ENCODE measurements around the gene EPB41L2. TPM values are rescaled to one million over a fixed set of nuclear protein-coding genes. Genes with fewer than 3 reads are reported as not detected.

The EPB41L2 gene
- total RNA-seq, 1 experiment from 2014 or later: 181 TPM

DNA sequence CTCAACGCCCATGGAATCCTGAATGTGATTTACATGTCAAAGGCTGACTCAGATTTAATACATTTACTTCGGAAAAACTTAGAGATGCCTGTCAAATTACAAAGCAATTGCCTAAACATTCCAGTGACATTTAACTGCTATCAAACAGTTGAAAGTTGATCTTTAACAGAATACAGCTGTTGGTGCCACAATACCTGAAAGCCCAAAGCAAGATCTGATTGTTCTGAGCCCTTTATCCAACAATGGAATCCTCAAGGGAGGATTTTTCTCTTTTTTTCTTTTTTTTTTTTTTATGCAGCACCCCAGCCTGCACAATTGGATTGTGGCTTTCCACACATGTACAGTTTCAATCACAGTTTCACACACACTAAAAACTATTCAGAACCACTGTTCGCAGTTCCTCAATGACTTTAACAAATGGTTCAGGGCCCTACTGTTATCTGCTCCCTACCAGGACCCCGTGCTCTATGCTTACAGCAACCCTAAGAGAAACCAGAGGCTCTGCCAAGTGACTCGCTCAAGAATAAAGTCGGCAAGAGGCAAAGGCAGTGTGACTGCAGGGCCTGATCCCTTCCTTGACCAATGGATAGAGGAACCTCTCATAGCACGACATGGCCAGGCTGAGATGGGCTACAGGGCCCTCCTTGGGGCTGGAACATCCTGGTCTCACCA is 33.3 kb downstream of the EPB41L2 start:
- no TSS peak for BruUV-seq (replicated peaks)
- H3K4me3 ChIP-seq (ENCODE audit: low read depth, low read length, poor library complexity, severe bottlenecking): no peak overlapping the region
- ChIA-PET CTCF (no interaction called here), POLR2A (ENCODE audit: low non-redundant PET) (no interaction called here)
- H3K27ac ChIP-seq (ENCODE audit: low read depth, low read length, poor library complexity, severe bottlenecking): peak overlapping the region; percentile 46
- no peaks in the 10 kb centered on the region for H3K9me3 ChIP-seq (ENCODE audit: low read depth, low read length, poor library complexity, severe bottlenecking)
- no peak for TF ChIP-seq EZH2 (IDR thresholded peaks at IDR 0.05; ENCODE audit: borderline replicate concordance, low read depth, low read length, poor library complexity, severe bottlenecking)
- TF ChIP-seq, protein P1, sequence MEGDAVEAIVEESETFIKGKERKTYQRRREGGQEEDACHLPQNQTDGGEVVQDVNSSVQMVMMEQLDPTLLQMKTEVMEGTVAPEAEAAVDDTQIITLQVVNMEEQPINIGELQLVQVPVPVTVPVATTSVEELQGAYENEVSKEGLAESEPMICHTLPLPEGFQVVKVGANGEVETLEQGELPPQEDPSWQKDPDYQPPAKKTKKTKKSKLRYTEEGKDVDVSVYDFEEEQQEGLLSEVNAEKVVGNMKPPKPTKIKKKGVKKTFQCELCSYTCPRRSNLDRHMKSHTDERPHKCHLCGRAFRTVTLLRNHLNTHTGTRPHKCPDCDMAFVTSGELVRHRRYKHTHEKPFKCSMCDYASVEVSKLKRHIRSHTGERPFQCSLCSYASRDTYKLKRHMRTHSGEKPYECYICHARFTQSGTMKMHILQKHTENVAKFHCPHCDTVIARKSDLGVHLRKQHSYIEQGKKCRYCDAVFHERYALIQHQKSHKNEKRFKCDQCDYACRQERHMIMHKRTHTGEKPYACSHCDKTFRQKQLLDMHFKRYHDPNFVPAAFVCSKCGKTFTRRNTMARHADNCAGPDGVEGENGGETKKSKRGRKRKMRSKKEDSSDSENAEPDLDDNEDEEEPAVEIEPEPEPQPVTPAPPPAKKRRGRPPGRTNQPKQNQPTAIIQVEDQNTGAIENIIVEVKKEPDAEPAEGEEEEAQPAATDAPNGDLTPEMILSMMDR (conservative IDR thresholded peaks at IDR 0.05; ENCODE audit: low read depth, low read length): no peak
- no peaks in the 10 kb centered on the region for H3K27me3 ChIP-seq (replicated peaks; ENCODE audit: insufficient read depth, low read depth, low read length, poor library complexity)
- H3K36me3 ChIP-seq (ENCODE audit: insufficient read depth, low read length, poor library complexity, severe bottlenecking): no peaks in the 10 kb centered on the region
- peaks cover 29% of the 10 kb centered on the region for H3K4me1 ChIP-seq (ENCODE audit: insufficient read depth, low read length, poor library complexity, severe bottlenecking)
- intact Hi-C loops (cut with micrococcal nuclease; ENCODE audit: unreplicated experiment): no loop called here
- peak; percentile 72 for DNase-seq (ENCODE audit: low spot score)

DNA sequence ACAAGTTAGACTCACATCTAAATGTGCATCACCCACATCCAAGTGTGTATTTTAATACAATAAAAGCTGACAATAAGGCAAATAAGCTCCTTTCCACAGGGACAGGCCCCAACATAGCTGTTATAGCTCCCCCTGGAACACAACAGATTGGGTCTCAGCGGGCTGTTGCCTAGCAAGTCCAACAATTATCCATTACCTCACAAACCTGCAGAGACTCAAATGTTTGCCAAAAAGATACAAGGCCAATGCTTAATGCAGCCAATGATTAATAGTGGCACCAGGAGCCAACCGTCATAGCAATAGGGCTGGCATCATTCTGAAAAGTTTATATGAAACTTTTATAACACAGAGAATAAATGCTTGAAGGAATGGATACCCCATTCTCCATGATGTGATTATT is 35.7 kb downstream of the EPB41L2 start:
- BruUV-seq (replicated peaks): no TSS peak
- Histone ChIP-seq H3K9me3 (ENCODE audit: low read depth, low read length, poor library complexity, severe bottlenecking) (no peaks in the 10 kb centered on the region), H3K36me3 (ENCODE audit: insufficient read depth, low read length, poor library complexity, severe bottlenecking) (no peaks in the 10 kb centered on the region), H3K27me3 (replicated peaks; ENCODE audit: insufficient read depth, low read depth, low read length, poor library complexity) (no peaks in the 10 kb centered on the region), H3K27ac (ENCODE audit: low read depth, low read length, poor library complexity, severe bottlenecking) (no peak overlapping the region), H3K4me3 (ENCODE audit: low read depth, low read length, poor library complexity, severe bottlenecking) (no peak overlapping the region), H3K4me1 (ENCODE audit: insufficient read depth, low read length, poor library complexity, severe bottlenecking) (peaks cover 29% of the 10 kb centered on the region)
- DNase-seq (ENCODE audit: low spot score): no peak
- POLR2A ChIA-PET (ENCODE audit: low non-redundant PET): no interaction called here
- TF ChIP-seq, protein P1 (conservative IDR thresholded peaks at IDR 0.05; ENCODE audit: low read depth, low read length): no peak
- no peak for TF ChIP-seq EZH2 (IDR thresholded peaks at IDR 0.05; ENCODE audit: borderline replicate concordance, low read depth, low read length, poor library complexity, severe bottlenecking)
- intact Hi-C loops (cut with micrococcal nuclease; ENCODE audit: unreplicated experiment): no loop called here
- CTCF ChIA-PET: no interaction called here

DNA sequence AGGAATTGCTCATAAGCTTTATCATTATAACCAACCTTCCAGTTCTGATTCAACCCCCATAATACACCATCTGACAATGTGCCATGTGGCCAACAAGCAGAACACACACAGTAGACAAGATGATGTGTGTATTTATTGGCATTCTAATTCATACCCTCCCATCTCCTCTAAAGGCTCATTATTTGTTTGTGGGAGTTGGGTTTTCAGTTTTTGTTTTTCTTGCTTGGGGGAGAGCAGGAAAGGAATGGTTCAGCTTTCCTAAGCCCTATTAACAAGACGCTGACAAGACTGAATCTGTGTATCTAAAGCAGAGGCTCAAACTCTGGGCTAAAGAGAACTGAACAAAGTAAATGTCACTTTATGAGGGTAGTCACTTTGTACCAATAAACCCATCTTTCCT is 36.8 kb downstream of the EPB41L2 start:
- POLR2A ChIA-PET (ENCODE audit: low non-redundant PET): no interaction called here
- no peaks in the 10 kb centered on the region for H3K36me3 ChIP-seq (ENCODE audit: insufficient read depth, low read length, poor library complexity, severe bottlenecking)
- no peak overlapping the region for H3K27ac ChIP-seq (ENCODE audit: low read depth, low read length, poor library complexity, severe bottlenecking)
- intact Hi-C loops (cut with micrococcal nuclease; ENCODE audit: unreplicated experiment): no loop called here
- DNase-seq (ENCODE audit: low spot score): no peak
- H3K9me3 ChIP-seq (ENCODE audit: low read depth, low read length, poor library complexity, severe bottlenecking): no peaks in the 10 kb centered on the region
- TF ChIP-seq EZH2 (IDR thresholded peaks at IDR 0.05; ENCODE audit: borderline replicate concordance, low read depth, low read length, poor library complexity, severe bottlenecking): no peak
- no TSS peak for BruUV-seq (replicated peaks)
- H3K4me3 ChIP-seq (ENCODE audit: low read depth, low read length, poor library complexity, severe bottlenecking): no peak overlapping the region
- no peaks in the 10 kb centered on the region for H3K27me3 ChIP-seq (replicated peaks; ENCODE audit: insufficient read depth, low read depth, low read length, poor library complexity)
- H3K4me1 ChIP-seq (ENCODE audit: insufficient read depth, low read length, poor library complexity, severe bottlenecking): peaks cover 29% of the 10 kb centered on the region
- CTCF ChIA-PET: no interaction called here

DNA sequence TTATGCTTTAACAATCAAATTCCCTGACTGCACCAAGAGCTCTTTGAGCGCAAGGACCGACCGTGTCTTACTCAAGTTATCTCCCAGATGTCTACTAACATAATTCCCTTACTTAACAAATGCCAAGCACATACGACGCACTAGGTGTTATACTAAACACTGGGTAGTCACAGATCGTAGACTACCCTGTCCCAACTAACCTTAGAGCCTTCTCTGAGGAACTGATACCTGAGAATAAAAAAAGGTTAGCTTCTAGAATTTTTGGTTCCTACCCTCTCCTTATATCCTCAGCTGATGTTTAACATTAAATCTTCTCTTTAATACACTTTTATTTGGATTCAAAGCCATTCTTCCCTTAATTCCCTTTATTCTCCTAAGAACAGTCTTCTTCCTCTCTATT is 38.5 kb downstream of the EPB41L2 start:
- H3K36me3 ChIP-seq (ENCODE audit: insufficient read depth, low read length, poor library complexity, severe bottlenecking): no peaks in the 10 kb centered on the region
- no peak overlapping the region for H3K27ac ChIP-seq (ENCODE audit: low read depth, low read length, poor library complexity, severe bottlenecking)
- H3K4me3 ChIP-seq (ENCODE audit: low read depth, low read length, poor library complexity, severe bottlenecking): no peak overlapping the region
- ChIA-PET POLR2A (ENCODE audit: low non-redundant PET) (no interaction called here), CTCF (no interaction called here)
- H3K4me1 ChIP-seq (ENCODE audit: insufficient read depth, low read length, poor library complexity, severe bottlenecking): peaks cover 14% of the 10 kb centered on the region
- intact Hi-C loops (cut with micrococcal nuclease; ENCODE audit: unreplicated experiment): no loop called here
- no peaks in the 10 kb centered on the region for H3K9me3 ChIP-seq (ENCODE audit: low read depth, low read length, poor library complexity, severe bottlenecking)
- no peak for DNase-seq (ENCODE audit: low spot score)
- TF ChIP-seq EZH2 (IDR thresholded peaks at IDR 0.05; ENCODE audit: borderline replicate concordance, low read depth, low read length, poor library complexity, severe bottlenecking): no peak
- TF ChIP-seq, protein P1 (conservative IDR thresholded peaks at IDR 0.05; ENCODE audit: low read depth, low read length): no peak
- no peaks in the 10 kb centered on the region for H3K27me3 ChIP-seq (replicated peaks; ENCODE audit: insufficient read depth, low read depth, low read length, poor library complexity)
- no TSS peak for BruUV-seq (replicated peaks)
